Measurements from ENCODE around the gene USP9Y.

The USP9Y gene

DNA sequence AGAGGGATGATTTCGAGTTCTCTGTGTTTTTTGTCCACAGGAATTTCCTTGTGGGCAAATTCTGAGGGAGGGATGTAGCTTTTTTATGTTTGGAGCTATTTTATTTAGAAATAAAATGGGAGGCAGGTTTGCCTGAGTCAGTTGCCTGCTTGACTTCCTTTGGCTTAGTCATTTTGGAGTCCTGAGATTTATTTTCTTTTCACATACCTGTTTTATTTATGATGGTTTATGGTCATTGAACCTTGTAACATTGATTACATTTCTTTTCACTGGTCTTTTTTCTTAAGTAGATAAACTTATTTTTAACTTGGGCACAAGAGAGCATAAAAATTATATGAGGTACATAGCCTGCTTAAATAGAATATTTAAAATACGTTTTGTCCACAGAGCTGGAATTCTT is 12.7 kb upstream of the USP9Y start:
- TF ChIP-seq, protein P1, sequence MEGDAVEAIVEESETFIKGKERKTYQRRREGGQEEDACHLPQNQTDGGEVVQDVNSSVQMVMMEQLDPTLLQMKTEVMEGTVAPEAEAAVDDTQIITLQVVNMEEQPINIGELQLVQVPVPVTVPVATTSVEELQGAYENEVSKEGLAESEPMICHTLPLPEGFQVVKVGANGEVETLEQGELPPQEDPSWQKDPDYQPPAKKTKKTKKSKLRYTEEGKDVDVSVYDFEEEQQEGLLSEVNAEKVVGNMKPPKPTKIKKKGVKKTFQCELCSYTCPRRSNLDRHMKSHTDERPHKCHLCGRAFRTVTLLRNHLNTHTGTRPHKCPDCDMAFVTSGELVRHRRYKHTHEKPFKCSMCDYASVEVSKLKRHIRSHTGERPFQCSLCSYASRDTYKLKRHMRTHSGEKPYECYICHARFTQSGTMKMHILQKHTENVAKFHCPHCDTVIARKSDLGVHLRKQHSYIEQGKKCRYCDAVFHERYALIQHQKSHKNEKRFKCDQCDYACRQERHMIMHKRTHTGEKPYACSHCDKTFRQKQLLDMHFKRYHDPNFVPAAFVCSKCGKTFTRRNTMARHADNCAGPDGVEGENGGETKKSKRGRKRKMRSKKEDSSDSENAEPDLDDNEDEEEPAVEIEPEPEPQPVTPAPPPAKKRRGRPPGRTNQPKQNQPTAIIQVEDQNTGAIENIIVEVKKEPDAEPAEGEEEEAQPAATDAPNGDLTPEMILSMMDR (IDR thresholded peaks at IDR 0.05; ENCODE audit: low read depth, low read length): no peak
- no peak for DNase-seq (ENCODE audit: extremely low read depth, low read depth)

DNA sequence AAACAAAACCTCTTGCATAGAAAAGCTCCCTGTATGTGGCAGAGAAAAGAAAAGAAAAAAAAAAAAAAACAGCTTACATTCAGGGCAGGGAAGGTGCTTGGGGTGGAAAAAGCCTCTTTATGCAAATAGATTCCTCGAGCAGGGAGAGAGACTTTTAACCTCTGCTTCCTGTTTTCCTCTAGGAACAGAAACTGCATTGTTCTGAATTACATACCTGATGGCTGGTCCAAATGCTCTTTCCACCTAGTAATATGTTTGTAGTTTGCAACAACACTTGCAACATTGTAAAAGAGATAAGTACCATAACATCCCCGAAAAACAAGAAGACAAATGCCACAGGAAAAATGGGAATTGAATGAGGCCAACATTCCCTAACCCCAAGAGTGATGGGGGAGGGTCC is 944 bp upstream of the USP9Y start:
- TF ChIP-seq, protein P1 (IDR thresholded peaks at IDR 0.05; ENCODE audit: low read depth, low read length): no peak
- no peak for DNase-seq (ENCODE audit: extremely low read depth, low read depth)

DNA sequence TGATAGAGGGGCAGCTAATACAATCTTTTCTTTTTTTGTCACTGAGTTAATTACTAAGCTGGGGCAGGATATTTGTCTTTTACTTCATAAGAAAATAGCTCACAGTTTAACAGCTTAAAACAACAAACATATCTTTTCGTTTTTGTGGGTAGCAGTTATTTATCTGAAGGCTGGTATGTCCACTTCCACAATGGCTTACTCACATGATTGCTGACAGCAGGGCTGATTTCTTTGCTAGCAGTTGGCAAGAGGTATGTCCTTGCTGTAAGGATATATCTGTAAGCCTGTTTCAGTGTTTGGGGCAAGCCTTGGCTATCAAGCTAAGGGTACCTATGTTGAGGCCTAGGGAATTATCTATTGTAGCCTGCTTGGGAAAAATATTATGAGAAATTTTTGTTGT is 1.1 kb downstream of the USP9Y start:
- TF ChIP-seq, protein P1 (IDR thresholded peaks at IDR 0.05; ENCODE audit: low read depth, low read length): no peak
- DNase-seq (ENCODE audit: extremely low read depth, low read depth): no peak

DNA sequence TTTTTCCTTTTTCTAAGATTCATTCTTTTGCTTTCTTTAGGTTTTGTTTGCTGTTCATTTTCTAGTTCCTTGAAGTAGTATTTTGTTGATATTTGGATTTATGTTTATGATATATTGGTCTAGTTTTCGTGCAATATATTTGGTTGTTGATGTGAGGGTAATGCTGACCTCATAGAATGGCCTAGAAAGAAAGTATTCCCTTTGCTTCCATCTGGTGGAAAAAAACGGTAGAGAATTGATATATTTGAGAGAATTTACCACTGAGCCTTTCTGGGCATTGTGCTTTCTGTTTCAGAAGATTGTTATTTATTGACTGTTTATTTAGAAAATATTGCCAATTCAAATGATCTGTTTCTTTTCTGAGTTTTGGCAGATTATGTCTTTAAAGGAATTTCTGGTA is 9.4 kb downstream of the USP9Y start:
- TF ChIP-seq, protein P1 (IDR thresholded peaks at IDR 0.05; ENCODE audit: low read depth, low read length): no peak
- no peak for DNase-seq (ENCODE audit: extremely low read depth, low read depth)

DNA sequence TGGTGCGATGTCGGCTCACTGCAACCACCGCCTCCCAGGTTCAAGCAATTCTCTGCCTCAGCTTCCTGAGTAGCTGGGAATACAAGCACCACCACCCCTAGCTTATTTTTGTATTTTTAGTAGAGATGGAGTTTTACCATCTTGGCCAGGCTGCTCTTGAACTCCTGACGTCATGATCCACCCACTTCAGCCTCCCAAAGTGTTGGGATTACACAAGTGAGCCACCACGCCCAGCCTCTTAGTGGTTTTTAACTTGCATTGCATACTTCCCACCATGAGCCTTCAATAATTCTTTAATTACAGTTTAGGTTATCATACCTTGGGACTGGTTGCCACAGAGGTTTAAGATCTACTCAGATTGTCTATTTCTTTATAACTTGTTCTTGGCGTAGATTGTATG is 14.3 kb downstream of the USP9Y start:
- no peak for DNase-seq (ENCODE audit: extremely low read depth, low read depth)
- TF ChIP-seq, protein P1 (IDR thresholded peaks at IDR 0.05; ENCODE audit: low read depth, low read length): no peak

DNA sequence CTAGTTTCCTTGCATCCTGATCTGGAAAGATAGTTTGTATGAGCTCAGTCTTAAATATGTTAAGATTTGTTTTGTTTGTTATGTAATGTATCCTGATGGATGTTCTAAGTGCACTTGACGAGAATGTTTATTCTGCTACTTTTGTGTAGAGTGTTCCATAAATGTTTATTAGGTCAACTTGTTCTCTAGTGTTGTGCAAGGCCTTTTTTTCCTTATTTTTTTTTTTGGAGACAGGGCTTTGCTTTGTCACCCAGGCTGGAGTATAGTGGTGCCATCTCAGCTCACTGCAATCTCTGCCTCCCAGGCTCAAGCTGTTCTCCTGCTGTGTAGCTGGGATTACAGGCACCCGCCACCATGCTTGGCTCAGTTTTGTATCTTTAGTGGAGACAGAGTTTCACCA is 28.7 kb downstream of the USP9Y start:
- no peak for DNase-seq (ENCODE audit: extremely low read depth, low read depth)

DNA sequence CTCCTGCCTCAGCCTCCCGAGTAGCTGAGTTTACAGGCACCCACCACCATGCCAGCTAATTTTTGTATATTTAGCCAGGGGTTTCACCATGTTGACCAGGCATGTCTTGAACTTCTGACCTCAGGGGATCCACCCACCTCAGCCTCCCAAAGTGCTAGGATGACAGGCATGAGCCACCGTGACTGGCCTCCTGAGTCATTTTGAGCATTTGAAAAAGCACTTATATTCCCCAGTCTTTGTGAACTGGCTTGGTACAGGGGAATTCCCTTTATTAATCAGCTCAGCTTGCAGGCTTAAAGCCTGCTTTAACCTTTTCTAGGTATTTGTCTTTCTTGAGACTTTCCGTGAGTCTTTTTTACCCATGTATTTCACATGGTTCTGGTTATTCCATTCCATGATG is 32.6 kb downstream of the USP9Y start:
- TF ChIP-seq, protein P1 (IDR thresholded peaks at IDR 0.05; ENCODE audit: low read depth, low read length): no peak
- no peak for DNase-seq (ENCODE audit: extremely low read depth, low read depth)

More for the DNA sequence above, 28.7 kb downstream of the USP9Y start:
- TF ChIP-seq, protein P1 (IDR thresholded peaks at IDR 0.05; ENCODE audit: low read depth, low read length): no peak

All from AG09319 (cell line).